GM13976 (cell line): ENCODE results near the gene SH3RF3.

Source experiments
- DNase-seq: peaks from one replicate; pipeline ENCODE4 v3.0.0; 2012; ENCODE audit warnings: low spot score
- in situ Hi-C: fragments of 300-500 bp; cut with MboI; formaldehyde crosslinking; loops from one replicate; pipeline ENCODE4 v1.12.0; 2022; ENCODE audit warnings: low sequenced_read_pairs, mixed read lengths, inconsistent platforms; ENCODE audit not compliant: unreplicated experiment
- TF ChIP-seq, protein P1 (sequence below): IDR thresholded peaks from 2 replicates; pipeline ENCODE4 v1.5.1; 2012; ENCODE audit warnings: borderline replicate concordance, mild to moderate bottlenecking; ENCODE audit not compliant: insufficient read depth; ENCODE audit errors: extremely low read depth, missing control alignments, control extremely low read depth

Gene SH3RF3

GRCh38 chr2:109201465-109202327, 72.7 kb downstream of the SH3RF3 start:
- TF ChIP-seq, protein P1, sequence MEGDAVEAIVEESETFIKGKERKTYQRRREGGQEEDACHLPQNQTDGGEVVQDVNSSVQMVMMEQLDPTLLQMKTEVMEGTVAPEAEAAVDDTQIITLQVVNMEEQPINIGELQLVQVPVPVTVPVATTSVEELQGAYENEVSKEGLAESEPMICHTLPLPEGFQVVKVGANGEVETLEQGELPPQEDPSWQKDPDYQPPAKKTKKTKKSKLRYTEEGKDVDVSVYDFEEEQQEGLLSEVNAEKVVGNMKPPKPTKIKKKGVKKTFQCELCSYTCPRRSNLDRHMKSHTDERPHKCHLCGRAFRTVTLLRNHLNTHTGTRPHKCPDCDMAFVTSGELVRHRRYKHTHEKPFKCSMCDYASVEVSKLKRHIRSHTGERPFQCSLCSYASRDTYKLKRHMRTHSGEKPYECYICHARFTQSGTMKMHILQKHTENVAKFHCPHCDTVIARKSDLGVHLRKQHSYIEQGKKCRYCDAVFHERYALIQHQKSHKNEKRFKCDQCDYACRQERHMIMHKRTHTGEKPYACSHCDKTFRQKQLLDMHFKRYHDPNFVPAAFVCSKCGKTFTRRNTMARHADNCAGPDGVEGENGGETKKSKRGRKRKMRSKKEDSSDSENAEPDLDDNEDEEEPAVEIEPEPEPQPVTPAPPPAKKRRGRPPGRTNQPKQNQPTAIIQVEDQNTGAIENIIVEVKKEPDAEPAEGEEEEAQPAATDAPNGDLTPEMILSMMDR, result no peak
- in situ Hi-C loops, result no loop called here
- no peak for DNase-seq

DNA sequence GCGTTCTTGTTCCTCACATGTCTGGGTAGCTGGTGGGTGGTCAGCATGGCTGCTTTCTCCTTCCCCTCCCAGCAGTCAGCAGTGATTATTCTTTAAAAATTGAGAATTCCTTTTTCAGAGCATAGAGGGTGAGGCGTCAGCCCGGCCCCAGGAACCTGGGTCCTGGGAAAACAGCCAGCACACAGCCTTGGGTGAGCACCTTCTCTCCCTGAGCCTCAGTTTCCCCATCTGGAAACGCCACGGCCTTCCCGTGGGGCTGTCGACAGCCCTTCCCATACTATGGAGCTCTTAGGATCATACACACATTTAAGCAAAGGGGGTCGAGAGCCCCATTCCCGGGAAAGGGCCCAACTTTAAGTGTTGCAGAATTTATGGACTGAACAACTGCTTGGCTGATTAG, 73.5 kb downstream of the SH3RF3 start:
- TF ChIP-seq, protein P1, result no peak
- no peak for DNase-seq
- in situ Hi-C loops, result no loop called here

GRCh38 chr2:109203246-109204011, 74.4 kb downstream of the SH3RF3 start:
- no peak for DNase-seq
- in situ Hi-C loops, result no loop called here
- TF ChIP-seq, protein P1, result no peak

- DNase-seq, result no peak
- in situ Hi-C loops, result no loop called here
- TF ChIP-seq, protein P1, result no peak
These were observed 75.4 kb downstream of the SH3RF3 start for GRCh38 chr2:109204412-109204811.

GRCh38 chr2:109205447-109205846, 76.4 kb downstream of the SH3RF3 start:
- DNase-seq, result no peak
- TF ChIP-seq, protein P1, result no peak
- in situ Hi-C loops, result no loop called here

DNA sequence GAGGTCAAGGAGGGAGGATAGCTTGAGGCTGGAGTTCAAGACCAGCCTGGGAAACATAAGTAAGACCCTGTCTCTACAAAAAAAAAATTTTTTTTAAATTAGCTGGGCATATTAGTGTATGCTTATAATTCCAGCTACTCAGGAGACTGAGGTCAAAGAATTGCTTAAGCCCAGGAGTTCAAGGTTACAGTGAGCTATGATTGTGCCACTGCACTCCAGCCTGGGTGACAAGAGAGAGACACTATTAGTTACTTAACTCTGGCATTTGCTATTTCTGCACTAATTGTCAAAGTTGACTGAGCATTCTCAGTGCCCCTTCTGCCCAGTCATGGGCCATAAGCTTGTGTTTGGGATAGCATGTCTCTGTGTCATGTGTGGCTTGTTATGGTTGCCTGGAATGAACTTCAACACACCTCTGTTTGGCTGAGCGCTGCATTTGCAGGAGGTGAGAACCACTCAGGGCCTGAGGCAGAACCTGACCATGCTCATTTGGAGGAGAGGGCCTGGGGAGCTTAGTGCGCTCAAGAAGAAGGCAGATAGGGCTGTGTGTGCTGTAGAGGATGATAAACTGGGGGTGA, 77.7 kb downstream of the SH3RF3 start:
- in situ Hi-C loops, result no loop called here
- TF ChIP-seq, protein P1, result no peak
- DNase-seq, result no peak
